ENCODE results near the gene GAS6. TPM values are rescaled to one million over a fixed set of nuclear protein-coding genes. Genes with fewer than 3 reads are reported as not detected.

Gene GAS6
- total and polyA plus RNA-seq, 9 of the 15 experiments (the other 6 are each of a cell fraction or from before 2014, with no cell fraction given), result 0.14 to 9.7 (median 4.7) TPM; not detected in 1

GRCh38 chr13:113851480-113851803 is 12.4 kb downstream of the GAS6 start (continued):
- TF ChIP-seq ATF6 (CRISPR knock-in tag; IDR thresholded peaks at IDR 0.05) (no peak), NFE2 (IDR thresholded peaks at IDR 0.05; ENCODE audit: low read depth) (no peak), ZNF830 (CRISPR knock-in tag; IDR thresholded peaks at IDR 0.05) (no peak), MYBL2 (IDR thresholded peaks at IDR 0.05; ENCODE audit: low read depth) (no peak), MYBL2 (CRISPR knock-in tag; IDR thresholded peaks at IDR 0.05; ENCODE audit: borderline replicate concordance) (no peak), ZNF197 (CRISPR knock-in tag; IDR thresholded peaks at IDR 0.05; ENCODE audit: low read depth) (no peak)

- H3K9me1 ChIP-seq (ENCODE audit: control insufficient read depth, insufficient read depth, low read length), result no peaks in the 10 kb centered on the region
- in situ Hi-C loops (cut with MboI) (no loop called here), intact Hi-C loops (cut with micrococcal nuclease) (no loop called here)
- POLR2A ChIA-PET, result no interaction called here
- ATAC-seq, result no peak
- H3K4me3 ChIP-seq, result no peak overlapping the region
- TF ChIP-seq ZNF24 (IDR thresholded peaks at IDR 0.05), result peak; percentile 89
- TF ChIP-seq HIVEP1 (CRISPR knock-in tag; IDR thresholded peaks at IDR 0.05), result no peak
- TF ChIP-seq SMARCA4 (IDR thresholded peaks at IDR 0.05), result no peak
- peak; percentile 92 for TF ChIP-seq ZBTB33 (CRISPR knock-in tag; IDR thresholded peaks at IDR 0.05)
- TF ChIP-seq NR3C1 (CRISPR knock-in tag; IDR thresholded peaks at IDR 0.05), result no peak
- TF ChIP-seq TSC22D4 (tag; IDR thresholded peaks at IDR 0.05), result 0 out of 2 replicates have a peak, but pooled peaks have one; percentile 84
- peak; percentile 34 for TF ChIP-seq ZNF280A (IDR thresholded peaks at IDR 0.05; ENCODE audit: low read depth, partially characterized antibody)
- TF ChIP-seq EGR1 (conservative IDR thresholded peaks at IDR 0.05), result peak; percentile 57
- peaks cover 24 to 47% of the 10 kb centered on the region in 2 experiments for H3K4me1 ChIP-seq (replicated peaks in 1 of 2; ENCODE audit: control insufficient read depth in 2 of 2, insufficient read depth in 2 of 2, low read length in 2 of 2)
- CTCF ChIA-PET (ENCODE audit: low intra/inter-chr PET ratio), result no interaction called here
- H3K79me2 ChIP-seq (ENCODE audit: control insufficient read depth, insufficient read depth, low read length), result peaks cover 11% of the 10 kb centered on the region; the same call in 2 of the 3 replicates
- no peak overlapping the region for H3K9ac ChIP-seq (ENCODE audit: insufficient read depth in 1 of 2, low read depth in 2 of 2, low read length in 2 of 2)
- WGBS (ENCODE audit: insufficient coverage, low coverage, missing lambda C conversion rate), result 72% methylated on average over 3 of the region's 3 CpGs
- H3K27me3 ChIP-seq (ENCODE audit: control insufficient read depth in 2 of 2, insufficient read depth in 2 of 2, low read length in 2 of 2), result no peaks in the 10 kb centered on the region
- no peaks in the 10 kb centered on the region for H3K9me3 ChIP-seq (replicated peaks; ENCODE audit: control insufficient read depth, insufficient read depth, low read depth, low read length)
- H3K36me3 ChIP-seq (ENCODE audit: control insufficient read depth, insufficient read depth, low read length), result no peaks in the 10 kb centered on the region
- H3K27ac ChIP-seq (ENCODE audit: extremely low read depth, low read depth, low read length), result no peak overlapping the region
- no peak overlapping the region for H2AFZ ChIP-seq (ENCODE audit: low read depth, low read length)
- FAIRE-seq, result no peak
- DNase-seq (ENCODE audit: extremely low read depth in 1 of 4, low spot score in 3 of 4), result no peak
- no peaks in the 10 kb centered on the region for H4K20me1 ChIP-seq (replicated peaks; ENCODE audit: control insufficient read depth, insufficient read depth, low read length)
- no TSS peak for BruUV-seq (replicated peaks)
- H3K4me2 ChIP-seq (ENCODE audit: insufficient read depth, low read length), result no peak overlapping the region
Observed at GRCh38 chr13:113850722-113851479, 13.0 kb downstream of the GAS6 start.

All from K562 (cell line).